ENCODE results near the gene TSPAN5.

TSPAN5 gene

DNA sequence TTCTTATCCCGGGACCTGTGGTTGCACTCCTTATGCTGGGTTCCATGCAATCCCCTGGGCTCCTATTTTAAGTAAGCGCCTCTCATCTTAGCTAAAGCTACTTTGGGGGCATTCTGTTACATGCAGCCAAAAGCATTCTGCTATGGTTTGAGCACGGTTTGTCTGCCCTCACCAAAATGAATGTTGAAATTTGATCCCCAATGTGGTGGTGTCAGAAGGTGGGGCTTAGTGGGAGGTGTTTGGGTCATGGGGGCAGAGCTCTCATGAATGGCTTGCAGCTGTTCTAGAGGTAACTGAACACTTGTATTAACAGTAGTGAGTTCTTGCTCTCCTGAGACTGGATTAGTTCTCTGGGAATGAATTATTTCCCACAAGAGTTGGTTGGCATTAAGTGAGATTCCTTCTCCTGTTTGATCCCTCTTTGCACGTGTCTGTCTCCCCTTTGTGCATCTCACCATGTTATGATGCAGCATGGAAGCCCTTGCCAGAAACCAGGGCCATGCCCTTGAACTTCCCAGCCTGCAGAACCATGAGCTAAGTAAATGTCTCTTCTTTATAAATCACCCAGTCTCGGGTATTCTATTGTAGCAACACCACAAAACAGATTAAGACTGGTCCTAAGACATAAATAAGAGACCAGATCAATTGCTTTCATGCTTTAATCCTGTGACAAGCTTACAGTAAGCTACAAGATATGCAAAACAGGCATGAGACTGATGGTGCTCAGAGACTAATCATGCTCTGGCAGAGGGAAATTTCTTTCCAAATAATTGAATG, 141.8 kb downstream of the TSPAN5 start:
- DNase-seq (ENCODE audit: low read depth): no peak

DNA sequence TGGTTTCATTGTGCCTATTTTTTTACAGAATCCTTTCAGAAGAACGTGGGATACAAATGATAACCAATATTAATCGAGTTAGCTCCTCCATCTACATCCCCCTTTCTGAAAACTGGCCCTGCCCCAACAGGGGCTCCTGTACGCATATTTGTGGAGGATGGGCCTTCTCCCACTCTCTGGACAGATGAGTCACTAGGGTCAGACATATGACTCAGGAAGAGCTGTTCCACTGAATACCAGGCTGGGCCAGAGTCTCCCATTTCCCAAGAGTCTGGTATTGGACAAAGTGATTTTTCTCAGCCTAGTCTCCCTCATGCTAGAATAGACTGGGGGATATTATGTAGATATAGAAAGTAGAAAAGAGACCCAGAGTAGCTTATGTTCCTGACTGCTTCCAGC, 142.4 kb downstream of the TSPAN5 start:
- DNase-seq (ENCODE audit: low read depth): no peak

DNA sequence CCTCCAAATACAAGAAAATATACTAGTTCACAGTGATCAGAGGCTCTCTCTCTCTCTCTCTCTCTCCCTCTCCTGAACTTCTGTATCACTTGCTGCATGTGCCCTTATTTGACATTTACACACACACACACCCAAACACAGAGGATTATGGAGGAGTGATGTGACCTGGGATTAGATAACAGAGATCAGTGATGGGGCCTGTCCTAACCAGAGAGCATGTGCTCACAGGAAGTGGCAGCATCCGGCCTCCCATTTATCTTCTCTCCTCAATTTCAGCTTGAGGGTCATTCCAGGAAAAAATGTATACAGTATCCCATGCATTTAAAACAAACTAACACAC, 143.0 kb downstream of the TSPAN5 start:
- no peak for DNase-seq (ENCODE audit: low read depth)

DNA sequence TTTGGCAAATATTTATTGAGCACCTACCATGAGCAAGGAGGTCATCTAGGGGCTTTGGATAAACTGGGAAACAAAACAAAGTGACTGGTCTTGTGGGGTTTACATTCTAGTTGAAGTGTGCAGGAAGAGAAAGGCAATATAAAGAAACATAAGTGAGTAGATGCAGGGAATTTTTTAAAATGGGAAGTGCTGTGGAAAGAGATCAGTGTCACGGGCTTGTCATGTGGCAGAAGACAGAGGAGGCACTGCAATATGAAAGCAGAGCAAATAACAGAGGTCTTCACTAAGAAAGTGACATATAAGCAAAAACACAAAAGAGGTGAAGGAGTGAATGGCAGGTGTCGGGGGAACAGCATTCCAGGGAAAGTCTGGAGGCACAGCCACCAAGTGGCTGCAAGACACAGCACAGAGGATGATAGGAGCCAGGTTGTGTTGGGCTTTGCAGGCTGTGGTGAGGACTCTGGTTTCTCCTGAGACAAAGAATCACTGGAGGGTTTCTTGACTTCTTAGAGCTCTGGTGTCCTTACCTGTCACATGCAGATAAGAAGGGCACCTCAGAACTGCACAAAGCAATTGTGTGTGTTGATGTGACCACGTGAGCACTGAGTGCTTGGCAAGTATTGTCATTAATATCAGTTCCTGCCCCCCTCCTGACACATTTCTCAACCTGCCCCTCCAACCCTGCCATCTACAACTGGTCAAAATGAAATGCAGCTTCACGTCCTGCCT, 143.5 kb downstream of the TSPAN5 start:
- DNase-seq (ENCODE audit: low read depth): no peak

DNA sequence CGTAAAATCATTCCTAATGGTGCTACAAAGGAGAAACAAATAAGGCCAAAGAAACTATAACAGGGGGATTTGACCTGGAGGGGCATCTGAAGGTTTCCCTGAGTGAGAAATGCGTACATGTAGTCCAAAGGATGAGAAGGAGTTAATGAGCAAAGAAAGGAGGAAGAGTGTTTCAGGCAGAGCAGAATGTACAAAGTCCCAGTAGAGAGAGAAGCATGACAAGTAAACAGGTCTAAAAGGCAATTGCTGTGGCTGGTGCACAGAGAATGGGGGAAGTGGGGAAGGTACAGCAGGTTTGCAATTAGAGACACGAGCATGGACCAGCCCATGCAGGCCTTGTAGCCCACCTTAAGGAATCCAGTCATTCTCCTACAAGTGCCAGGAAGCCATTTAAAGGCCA, 145.5 kb downstream of the TSPAN5 start:
- no peak for DNase-seq (ENCODE audit: low read depth)

DNA sequence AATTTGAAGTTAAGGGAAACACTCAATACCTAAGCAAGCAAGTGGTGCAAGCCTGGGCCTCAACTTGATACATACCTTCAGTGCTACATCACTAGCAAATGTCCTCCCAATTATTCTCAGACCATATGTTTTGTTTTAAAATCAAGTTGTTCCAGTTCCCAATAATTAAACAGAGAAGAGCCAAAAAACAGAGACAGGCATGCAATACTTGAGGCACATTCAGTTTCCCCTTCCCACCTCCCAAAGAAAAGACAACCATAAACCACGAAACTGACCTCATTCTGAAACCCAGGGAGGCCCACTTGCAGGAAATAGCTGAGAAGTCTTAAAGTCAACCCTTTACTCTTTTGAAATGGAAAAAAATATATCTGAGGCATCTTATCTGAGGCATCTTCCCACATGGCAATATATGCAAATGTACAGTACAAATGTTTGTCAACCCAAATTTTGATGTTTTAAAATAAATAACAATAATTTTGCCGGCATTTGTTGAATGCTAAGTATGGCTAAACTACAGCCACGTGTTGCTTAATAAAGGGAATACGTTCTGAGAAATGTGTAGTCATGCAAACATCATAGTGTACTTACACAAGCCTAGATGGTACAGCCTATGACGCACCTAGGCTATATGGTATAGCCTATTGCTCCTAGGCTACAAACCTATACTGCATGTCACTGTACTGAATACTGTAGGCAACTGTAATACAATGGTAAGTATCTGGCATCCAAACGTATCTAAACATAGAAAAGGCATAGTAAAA, 147.5 kb downstream of the TSPAN5 start:
- DNase-seq (ENCODE audit: low read depth): no peak

DNA sequence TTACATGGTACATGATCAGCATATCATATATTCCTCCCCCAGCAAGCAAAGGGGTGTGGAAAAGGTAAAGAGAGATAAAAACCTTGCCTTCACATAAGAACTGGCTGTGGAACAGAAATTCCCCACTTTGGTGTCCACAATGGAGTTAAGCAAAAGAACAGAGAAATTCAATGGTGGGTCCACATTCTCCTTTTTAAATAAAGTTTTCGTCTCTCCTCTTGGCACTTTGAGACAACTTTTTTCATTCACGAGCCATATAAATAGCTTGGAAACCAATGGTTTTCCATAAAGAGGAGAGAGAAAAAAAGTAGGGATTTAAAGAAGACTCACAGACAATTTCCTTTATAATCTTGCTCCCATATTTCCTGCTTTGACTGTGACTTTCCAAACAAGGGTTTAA, 148.1 kb downstream of the TSPAN5 start:
- no peak for DNase-seq (ENCODE audit: low read depth)

DNA sequence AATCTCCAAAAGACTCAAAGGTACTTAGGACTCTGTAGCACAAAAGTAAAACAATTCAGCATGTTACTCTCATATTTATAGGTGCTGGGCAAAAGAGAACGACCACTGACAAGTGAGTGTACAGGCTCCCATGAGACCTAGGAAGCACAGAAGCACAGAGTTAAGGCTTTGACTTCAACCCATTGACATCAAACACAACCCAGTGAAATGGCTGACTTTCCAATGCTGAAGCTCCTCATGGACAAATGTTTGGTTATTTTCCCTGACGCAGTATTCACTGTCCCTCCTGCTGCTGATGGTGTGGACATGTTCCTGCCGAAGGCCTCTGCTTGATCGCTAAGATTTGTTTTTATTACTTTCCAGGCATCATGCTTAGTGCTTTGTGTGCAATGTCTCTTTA, 148.7 kb downstream of the TSPAN5 start:
- no peak for DNase-seq (ENCODE audit: low read depth)

DNA sequence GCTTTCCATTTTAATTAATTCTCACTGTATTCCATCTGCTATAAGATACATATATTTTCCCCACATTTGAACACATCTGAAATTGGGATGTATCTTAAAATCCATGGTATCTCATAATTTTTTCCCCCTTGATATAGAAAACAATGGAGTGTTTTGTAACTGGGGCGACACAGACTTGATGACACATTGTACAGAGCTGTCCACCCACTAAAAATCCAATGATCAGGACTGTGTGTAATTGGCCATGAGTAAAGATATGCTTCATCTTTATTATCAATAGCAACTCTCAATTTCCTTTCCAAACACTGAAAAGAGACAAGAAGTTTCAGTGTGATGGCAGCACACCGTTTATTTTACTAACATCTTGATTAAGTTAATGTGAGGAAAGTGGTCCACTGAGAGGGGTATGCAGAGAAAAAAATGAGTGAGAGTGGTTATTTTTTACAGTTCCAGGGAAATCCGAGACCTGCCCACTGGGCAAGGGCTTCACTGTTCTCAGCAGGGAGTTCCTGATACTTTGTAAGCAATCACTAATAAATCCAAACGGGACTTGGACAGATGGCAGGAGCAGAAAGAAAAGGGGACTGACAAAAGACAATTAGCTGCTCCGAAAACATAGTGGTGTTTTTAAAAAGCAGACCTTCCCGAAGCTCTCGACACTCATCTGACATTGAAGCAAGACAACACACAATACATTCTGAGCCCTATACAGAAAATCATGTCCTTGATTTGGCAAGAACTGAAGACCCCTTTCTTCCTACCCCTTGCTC, 149.4 kb downstream of the TSPAN5 start:
- DNase-seq (ENCODE audit: low read depth): no peak

DNA sequence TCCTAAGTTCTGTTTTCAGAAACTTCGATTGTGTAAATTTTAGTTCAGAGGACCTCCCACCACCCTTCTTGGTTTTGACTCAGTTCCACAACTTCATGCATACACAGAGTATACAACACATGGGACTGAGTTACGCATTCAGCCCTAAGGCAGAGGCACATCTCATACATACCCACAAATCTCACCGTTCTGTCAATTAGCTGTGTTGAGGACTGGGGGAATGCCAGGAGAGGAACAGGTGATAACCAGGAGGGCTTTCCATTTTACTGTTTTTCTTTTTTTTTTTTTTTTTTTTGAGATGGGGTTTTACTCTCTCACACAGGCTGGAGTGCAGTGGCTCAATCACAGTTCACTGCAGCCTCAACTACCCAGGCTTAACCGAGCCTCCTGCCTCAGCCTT, 150.2 kb downstream of the TSPAN5 start:
- DNase-seq (ENCODE audit: low read depth): no peak

DNA sequence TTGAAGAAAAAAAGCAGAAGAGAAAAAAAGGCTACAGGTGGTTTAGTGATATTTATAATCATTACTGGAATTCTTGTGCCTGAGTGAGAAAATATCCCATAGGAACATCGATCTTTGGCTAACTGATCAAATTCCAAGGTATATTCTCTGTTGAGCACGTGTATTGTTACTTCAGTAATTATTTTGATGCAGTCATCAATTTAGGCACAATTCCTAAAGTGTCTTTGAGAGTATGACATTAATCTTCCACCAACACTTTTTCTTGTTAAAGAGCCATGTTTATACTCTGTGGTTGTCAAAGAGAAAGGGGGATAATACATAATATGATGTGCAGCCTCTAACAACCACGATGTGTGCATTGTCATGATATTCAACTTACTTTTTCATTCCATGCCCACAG, 151.1 kb downstream of the TSPAN5 start:
- no peak for DNase-seq (ENCODE audit: low read depth)

DNA sequence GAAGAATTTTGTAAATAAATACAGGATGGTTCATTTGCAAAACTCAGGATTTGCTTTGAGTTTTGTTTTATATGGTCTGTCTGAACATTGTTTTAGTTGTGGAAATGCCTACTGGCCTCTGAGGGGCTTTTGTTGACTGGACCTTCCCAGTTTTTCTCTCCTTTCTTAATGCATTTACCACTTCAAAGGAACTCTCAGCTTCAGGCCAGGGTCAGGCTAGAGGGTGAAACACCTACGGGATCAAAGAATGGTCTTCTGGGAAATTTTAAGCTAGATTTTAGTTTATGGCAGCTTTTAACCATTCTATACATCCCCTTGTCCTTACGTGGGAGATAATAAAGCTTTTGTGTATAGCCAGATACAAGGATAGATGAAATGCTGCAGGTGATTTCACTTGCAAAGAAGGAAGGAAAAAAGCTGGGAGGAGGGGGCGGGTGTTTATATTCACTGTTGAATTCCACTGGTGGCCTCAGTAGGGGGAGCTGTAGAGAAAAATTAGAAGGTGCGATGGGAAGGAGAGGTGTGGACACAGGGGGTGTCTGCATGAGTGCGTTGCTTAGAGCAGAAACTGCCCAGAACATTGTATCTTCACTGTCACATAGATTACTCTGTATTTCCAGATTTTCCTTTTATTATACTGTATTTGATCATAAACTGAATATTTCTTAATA, 151.8 kb downstream of the TSPAN5 start:
- DNase-seq (ENCODE audit: low read depth): no peak

DNA sequence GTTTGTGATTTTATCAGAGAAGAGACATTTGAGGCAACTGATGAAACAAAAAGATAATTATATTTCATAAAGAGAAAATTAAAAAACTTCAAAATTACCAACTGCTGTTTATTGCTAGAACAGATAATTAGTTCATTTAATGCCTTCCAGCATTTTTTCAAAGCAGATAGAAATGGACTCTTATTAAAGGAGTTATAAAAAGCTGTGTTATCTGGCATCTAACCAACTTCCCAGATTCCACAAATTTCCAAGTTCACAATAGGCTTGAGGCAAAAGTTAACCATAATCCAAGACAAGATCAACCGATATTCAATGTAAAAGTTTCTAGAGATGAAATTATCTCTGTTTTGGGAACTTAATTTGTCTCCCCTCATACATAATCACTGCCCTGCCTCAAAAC, 152.4 kb downstream of the TSPAN5 start:
- DNase-seq (ENCODE audit: low read depth): no peak

DNA sequence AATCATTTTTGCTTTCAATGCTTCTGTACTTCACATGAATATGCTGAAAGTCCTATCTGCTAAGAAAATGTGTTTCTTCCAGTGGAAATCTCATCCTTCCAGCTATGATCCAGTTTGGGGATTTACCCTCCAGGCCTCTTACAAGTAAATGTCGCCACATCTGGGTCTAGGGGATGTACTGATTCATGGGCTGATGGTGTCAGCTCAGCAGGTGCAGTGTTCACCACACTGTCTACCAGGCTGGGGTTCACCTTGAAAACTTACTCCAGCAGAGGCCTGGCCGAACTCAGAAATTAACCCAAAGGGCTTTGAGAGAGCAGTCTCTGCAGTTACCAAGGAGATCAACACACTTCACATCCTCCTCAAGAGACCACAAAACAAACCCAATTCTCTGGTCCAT, 154.3 kb downstream of the TSPAN5 start:
- no peak for DNase-seq (ENCODE audit: low read depth)

DNA sequence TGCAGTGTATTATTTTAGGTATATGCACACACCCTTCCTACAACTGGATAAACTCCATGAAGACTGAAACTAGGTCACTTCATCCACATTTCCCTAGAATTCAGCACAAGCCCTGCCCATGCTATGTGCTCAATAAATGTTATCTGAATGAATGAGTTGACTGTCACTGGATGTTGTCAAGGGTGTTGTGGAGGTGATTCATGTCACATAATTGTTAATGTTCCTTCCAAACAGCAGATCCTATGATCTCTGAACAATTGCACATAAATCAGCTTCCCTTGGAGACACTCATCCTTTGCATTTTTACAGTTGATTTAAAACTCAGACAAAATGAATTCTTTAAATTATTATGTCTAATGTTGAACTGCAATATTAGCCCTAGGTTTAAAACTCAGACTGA, 154.7 kb downstream of the TSPAN5 start:
- DNase-seq (ENCODE audit: low read depth): no peak

DNA sequence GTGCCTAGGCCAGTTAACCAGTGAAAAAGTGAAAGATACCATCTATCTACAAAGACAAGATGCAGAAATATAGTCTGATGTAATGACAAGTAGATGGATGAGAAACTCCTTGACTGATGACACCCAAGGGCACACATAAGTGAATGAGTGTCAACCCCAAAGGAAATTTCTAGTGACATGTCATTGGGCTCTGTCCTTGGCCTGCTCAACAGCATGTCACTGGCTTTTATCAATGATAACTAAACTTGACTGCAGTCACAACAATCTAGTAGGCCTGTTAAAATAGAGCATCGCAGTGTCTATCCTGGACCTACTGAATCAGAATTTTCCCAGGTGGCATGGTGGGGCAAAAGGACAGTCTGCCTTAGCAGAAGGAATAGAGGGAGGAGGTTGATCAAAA, 155.8 kb downstream of the TSPAN5 start:
- no peak for DNase-seq (ENCODE audit: low read depth)

DNA sequence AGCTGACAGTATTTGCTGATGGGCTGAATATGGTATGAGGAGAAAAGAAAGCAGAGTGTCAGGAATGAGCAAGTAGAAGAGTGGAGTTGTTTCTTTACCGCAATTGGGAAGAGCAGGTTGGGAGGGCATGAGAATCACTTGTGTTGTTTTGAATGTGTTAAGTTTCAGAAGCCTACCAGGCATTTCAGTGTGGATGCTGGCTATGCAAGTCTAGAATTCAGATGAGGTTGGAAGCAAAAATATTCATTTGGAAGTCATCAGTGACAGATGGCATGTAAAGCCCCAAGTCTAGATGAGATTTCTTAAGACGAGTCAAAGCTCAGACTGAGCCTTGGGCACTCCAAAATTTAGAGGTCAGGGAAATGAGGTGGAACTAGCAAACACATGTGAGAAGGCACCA, 156.4 kb downstream of the TSPAN5 start:
- no peak for DNase-seq (ENCODE audit: low read depth)

DNA sequence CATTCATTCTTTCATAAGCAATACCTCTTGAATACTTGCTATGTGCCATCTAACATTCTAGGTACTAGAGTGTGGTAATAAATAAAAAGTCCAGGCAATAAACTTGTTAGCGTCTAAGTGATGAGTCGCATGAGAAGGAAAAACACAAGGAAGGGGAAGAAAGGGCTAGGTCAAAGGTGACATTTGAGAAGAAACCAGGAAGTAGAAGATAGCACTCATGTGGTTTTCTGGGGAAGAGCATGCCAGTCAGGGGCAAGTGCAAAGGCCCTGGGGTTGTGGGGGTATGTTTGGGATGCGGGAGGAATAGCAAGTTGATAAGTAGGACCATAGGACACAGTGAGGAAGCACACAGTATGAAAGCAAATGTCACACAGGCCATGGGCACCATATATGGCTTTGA, 157.0 kb downstream of the TSPAN5 start:
- no peak for DNase-seq (ENCODE audit: low read depth)

DNA sequence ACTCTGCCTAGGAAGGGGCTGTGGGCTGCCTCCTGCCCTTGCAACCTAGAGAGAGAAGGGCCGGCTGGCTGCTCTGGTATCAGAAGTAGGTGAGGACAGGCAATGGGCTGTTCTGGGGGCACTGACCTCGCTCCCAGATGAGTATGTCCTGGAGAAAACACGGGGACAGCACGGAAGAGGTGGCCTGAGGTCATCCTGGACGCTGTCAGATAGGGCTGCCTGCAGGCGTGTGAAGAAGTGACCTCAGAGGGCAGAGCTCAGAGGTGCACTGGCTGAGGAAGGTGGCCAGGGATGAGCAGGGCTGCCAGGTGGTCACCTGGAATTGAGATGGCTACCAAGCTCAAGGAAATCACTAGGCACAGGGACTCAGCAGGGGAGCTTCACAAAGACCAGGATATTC, 159.6 kb downstream of the TSPAN5 start:
- no peak for DNase-seq (ENCODE audit: low read depth)

DNA sequence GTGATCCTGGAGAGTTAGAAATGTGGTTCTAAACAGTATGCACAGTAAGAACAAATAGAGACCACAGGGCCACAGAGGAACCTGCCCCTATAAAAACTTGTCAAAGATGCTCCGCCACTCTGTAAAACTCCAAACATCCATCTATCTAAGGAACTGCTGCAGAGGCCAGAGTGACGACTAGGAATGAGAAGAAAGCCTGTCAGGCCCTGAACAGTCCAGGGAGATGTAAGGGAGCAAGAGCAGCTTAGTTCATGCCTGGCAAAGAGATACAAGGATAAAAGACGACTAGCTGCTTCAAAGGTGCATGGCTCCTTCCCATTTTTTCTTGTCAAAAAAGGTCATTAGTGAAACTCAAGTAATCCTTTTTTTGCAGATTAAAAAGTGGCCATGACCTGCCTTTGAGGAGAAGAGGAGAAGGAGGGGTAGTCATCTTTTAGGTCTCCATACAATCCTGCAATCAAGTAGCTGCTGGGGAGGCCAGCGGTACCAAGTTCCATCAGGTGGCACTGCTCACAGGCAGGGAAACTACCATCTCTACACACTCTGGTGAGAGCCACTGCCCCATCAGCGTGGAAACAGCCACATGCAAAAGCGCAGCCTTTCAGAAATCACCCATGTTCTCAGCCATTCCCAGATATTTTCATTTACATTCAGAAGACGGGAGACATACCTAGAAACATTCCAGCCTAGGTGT, 162.1 kb downstream of the TSPAN5 start:
- no peak for DNase-seq (ENCODE audit: low read depth)

DNA sequence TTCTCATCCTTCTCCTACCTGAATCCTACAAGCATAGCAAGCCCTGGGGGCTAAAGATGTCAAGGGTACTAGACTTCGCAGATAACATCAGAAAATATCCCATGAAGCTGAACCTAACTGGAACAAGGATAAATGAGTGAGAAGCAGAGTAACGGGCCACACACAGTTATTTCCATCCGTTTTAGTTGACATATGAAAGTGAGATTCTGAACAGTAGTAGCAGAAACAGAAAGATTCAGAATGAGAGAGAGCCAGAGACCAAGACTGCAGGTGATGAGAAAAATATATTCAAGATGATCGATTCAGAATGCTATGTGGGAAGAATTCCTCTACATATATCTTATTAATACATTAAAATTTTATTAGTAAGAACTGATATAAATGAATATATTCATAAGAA, 165.1 kb downstream of the TSPAN5 start:
- no peak for DNase-seq (ENCODE audit: low read depth)
